Sciatic nerve (tissue), 2 donors: ENCODE data around the gene DYNLRB2. TPM values are rescaled to one million over a fixed set of nuclear protein-coding genes. Genes with fewer than 3 reads are reported as not detected.

Experiments
- ATAC-seq: fragments of 200-7000 bp; cut with Tn5 transposase; one replicate; pipeline ENCODE4 v1.9.1; 2020; ENCODE audit warnings: mild to moderate bottlenecking, moderate library complexity
- DNase-seq: peaks from one replicate; pipeline ENCODE4 v3.0.0-alpha.2; 2020; ENCODE audit warnings: low spot score
- intact Hi-C: fragments of 100-400 bp; cut with DNase I; formaldehyde crosslinking; loops from one replicate; pipeline ENCODE4 v1.14.2; 2022
- total RNA-seq: library from RNA; stranded (reverse); fragmentation: NEBNext Ultra II Directional; extraction: Animal tissue kit (Norgen Biotek cat#: 25700); gene quantifications from one replicate; pipeline ENCODE4 v1.2.1, GENCODE V29; 2021
- donor health status: DM: no; HTN: no; CAD: no.
- donor health status: DM: no; HTN: no; CAD: no.

Gene DYNLRB2
- total RNA-seq = 2.2 TPM

DNA sequence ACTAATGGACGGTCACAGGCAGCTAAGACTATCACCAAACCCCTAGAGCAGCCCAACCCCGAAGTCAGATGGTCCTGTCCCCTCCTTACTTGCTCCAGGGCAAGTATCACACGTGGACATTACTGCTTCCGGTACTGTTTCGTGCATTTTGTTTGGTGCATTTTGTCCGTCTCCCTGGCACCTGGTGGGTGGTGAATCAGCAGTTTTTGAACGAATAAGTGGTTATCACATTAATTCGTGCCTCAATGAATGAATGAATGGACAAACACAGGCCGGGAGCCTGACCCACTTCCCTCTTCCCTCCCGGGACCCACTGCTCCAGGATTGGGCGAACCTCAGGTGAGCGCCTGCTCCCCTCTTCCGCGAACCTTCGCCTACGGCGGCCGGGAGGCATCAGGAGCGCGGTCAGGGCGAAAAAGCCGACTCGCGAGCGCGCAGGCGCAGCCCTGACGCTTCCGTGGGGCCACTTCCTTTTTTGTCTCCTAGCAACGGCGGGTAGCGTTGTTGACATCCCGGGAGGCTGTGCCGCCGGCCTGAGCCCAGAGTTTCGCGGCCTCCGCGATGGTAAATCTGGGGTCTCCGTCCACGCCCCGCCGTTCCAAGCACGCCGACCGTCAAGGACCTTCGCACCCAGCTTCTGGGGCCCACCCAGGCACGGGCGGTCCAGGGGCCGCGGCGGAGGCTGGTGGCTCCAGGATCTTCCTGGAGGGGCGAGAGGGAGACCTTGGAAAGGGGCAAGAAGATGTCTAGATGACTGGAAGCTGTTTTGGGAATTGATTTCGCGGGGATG, at the start of gene DYNLRB2:
Gene DYNLRB2, plus strand, starts transcription at position 478 of the 790 bp plus-strand sequence. Its CDS starts 84 bp downstream, at position 562.
- intact Hi-C loops = no loop called here
- ATAC-seq = peak; percentile 100
- DNase-seq = peak; percentile 95

DNA sequence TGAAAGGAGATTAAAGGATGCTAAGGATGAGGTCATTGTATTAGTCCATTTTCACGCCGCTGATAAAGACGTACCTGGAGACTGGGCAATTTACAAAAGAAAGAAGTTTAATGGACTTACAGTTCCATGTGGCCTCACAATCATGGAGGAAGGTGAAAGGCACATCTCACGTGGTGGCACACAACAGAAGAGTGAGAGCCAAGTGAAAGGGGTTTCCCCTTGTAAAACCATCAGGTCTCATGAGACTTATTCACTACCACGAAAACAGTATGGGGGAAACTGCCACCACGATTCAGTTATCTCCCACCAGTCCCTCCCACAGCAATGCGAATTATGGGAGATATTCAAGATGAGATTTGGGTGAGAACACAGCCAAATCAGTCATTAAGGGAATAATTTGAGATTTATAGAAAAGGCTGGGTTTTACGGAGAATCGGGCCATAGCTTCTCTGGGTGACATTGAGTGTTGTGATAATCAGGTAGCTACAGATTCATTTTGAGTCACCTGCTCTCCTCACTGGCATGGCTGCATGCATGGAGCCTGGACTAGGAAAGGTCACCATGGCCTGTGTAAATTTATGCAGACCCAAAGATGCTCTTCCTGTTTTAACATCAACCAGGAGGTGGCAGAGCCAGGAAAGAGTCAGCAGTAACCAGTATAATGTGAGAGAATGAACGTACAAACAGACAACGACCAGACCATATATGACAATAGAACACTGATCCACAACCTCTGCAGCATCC, 40.5 kb upstream of the DYNLRB2 start:
- intact Hi-C loops = no loop called here
- no peak for DNase-seq
- no peak for ATAC-seq

DNA sequence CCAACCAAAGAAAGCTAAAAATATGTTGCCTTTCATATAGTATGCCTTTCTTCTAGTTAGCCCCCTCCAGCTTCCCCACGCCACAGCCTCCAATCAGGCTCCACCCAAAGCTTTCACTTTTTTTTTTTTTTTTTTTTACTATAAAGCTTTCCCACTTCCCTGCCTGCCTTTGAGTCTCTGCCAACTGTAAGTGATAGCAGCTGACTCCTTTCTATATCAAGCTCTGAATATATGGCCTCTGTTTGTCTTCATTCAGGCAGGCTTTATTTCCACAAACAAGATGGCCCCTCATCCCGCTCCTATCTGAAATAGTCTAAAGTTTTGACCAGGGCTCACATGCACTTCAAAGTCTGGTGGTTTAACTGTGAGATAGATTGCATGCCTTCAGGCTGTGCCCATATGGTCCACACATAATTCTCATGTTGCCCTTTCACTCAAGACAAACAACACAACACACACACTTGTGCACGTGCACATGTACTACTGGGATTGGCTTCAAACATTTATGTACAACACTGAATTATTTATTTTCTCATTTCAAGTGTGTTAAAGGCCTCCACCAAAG, 39.8 kb upstream of the DYNLRB2 start:
- intact Hi-C loops = no loop called here
- ATAC-seq (no peak), DNase-seq (no peak)

- intact Hi-C loops = no loop called here
- ATAC-seq (peak; percentile 15), DNase-seq (no peak)
These were observed 37.7 kb upstream of the DYNLRB2 start for GRCh38 chr16:80503107-80503506.

DNA sequence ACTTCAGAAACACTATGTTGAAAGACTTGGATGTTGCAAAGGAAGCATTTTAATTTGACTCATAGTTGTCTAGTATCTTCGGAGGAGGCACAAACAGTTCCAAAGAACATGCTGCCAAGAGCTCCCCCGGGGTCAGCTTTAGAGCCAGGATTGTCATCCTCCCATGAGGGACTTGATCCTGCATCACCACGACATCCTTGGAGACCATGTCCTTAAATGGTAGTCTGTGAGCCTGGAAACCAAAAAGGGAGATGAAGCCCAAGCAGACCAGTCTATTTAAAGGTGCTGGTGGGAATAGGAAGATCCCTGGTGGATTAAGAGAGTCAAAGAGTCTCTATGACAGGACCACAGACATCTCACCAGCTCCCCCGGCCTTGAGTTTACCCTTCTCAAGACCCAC, 33.3 kb upstream of the DYNLRB2 start:
- intact Hi-C loops = no loop called here
- ATAC-seq = peak; percentile 57
- DNase-seq = no peak

- intact Hi-C loops = no loop called here
- DNase-seq (no peak), ATAC-seq (no peak)
These were observed 30.9 kb upstream of the DYNLRB2 start for GRCh38 chr16:80509872-80510271.

GRCh38 chr16:80511824-80512592, 28.8 kb upstream of the DYNLRB2 start:
- no peak for DNase-seq
- intact Hi-C loops = no loop called here

DNA sequence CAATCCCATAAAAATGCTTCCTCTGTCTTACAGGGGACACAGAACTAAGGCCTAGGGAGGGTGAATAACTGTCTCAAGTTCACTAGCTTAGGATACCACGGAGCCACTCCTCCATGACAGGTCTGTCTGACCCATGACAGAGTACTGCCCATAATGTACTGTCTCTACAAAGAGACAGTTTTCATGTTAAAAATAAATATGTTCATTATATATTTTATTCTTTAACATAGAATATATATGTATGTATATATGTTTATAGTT, 28.3 kb upstream of the DYNLRB2 start:
- ATAC-seq (no peak), DNase-seq (no peak)
- intact Hi-C loops = no loop called here

More at GRCh38 chr16:80511824-80512592, 28.8 kb upstream of the DYNLRB2 start:
- no peak for ATAC-seq

DNA sequence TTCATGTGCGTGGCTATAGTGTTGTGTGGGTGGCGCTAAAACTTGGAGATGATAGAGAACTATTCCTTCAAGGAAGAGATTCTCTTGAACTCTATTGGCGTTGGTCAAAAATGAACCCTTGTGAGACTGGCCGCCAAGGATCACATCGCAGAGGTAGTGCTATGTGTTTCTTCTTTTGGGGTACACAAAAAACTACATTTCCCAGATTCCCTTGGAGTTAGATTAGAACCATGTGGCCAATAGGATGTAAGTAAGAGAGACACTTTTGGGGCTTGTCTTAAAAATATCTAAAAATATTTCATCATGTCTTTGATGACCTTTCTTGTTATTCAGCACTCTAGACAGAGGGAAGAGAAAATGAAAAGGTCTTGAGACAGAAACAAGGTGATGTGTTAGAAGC, 25.4 kb upstream of the DYNLRB2 start:
- DNase-seq = no peak
- intact Hi-C loops = no loop called here
- ATAC-seq = no peak

DNA sequence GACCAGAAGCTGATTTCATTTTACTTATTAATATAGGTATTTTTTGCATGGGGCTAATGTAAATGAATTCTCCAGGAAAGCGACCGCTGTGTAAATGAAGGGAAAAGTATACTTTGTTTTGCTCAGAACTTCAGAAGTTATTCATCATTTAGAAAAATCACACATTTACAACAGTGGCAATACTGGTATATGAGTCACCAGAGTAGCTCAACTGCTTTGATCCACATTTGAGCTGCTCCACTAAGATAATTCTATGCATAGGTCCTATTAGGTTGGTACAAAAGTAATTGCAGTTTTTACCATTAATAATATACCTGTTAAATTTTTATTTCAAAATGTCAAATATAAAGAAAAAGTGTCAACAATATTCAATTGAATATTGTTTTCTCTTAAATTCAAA, 22.9 kb upstream of the DYNLRB2 start:
- DNase-seq = no peak
- intact Hi-C loops = no loop called here
- ATAC-seq = no peak

- ATAC-seq = no peak
- intact Hi-C loops = no loop called here
- DNase-seq = no peak
These were observed 22.4 kb upstream of the DYNLRB2 start for GRCh38 chr16:80518436-80518835.

DNA sequence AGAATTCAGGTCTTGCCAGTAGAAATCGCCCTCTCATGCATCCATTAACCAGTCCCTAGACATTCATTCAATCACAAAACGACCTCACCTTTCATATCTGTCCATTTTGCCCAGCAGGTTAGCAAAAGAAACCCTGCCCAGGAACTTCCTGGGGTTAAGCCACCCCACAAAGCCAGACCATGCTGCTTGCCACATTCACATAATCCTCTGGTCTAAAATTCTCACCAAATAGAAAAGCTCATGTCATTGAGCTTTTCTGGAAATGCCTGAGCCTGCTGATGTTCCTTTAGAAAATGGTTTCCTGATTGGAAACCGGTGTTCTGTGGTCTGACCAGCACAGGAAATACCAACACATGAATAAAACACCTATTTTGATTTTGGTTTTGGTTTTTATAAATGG, 21.6 kb upstream of the DYNLRB2 start:
- ATAC-seq (no peak), DNase-seq (no peak)
- intact Hi-C loops = no loop called here

DNA sequence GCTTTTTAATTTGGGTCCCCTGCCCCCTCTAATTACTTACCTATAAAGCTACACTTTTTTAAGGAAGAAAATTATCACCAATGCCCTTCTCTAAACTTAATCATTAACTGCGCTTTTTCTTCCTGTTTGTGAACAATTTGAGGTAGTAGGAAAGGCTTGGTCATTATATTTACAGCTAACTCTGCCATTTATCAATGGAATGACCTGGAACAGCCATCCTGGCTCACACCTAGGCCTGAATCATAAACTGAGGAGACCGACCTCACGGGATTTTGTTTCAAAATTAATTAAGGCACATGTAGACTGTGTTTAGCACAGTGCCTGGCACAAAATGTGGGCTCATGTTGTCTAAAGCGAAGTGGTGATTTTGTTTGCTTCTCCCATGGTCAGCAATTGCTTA, 15.4 kb upstream of the DYNLRB2 start:
- ATAC-seq (no peak), DNase-seq (no peak)
- intact Hi-C loops = no loop called here

DNA sequence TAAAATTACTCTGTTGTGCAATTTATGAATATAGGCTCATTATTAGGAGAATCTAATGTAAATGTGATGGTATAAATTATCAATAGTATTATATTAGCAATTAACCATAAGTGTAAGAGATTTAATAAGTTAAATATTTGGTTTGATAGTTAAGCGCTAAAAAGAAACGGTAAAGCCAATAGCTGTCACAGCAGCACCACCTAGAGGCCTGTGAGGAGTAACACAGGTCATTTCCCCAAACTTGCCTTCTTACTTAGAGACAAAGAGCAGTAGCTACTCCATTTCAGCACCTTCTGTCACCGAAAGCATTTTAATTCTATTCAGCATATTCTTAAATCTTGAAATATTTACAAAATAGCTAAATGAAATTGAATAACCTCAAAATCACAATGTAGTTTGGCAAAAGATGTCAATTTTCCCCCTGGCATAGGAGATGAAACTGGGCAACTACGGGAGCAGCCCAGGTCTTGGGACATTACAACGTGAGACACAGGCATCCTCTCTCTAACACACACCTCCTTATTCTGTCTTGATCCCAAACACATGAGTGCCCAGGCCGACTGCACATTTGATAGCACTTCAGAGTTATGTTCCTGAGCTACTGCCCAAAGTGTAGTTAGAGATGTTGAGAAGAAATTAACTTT, 14.3 kb upstream of the DYNLRB2 start:
- ATAC-seq = peak; percentile 56
- peak; percentile 64 for DNase-seq
- intact Hi-C loops = no loop called here

- intact Hi-C loops = no loop called here
- no peak for ATAC-seq
- no peak for DNase-seq
These were observed 13.5 kb upstream of the DYNLRB2 start for GRCh38 chr16:80527297-80527696.

- ATAC-seq (no peak), DNase-seq (no peak)
- intact Hi-C loops = no loop called here
These were observed 10.3 kb upstream of the DYNLRB2 start for GRCh38 chr16:80530479-80530878.

- intact Hi-C loops = no loop called here
- DNase-seq (no peak), ATAC-seq (no peak)
These were observed 4.6 kb upstream of the DYNLRB2 start for GRCh38 chr16:80536238-80536637.

GRCh38 chr16:80541306-80541694, 507 bp downstream of the DYNLRB2 start:
- no peak for DNase-seq
- peak; percentile 31 for ATAC-seq
- intact Hi-C loops = no loop called here

DNA sequence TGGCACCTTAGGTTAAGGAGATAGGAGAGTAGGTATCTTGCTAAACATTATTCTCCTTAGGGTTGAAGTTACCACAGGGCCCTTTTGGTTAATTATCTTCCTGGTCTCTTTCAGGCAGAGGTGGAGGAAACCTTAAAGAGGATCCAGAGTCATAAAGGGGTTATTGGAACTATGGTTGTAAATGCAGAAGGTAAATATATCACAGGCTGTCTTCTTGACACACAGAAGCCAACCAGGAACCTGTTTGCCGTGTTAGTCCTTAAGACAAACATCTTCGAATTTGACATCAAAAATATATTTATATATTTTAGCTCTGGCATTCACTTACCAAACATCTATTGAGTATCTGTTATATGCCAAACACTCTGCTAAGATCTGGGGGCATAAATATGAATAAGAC, 2.4 kb downstream of the DYNLRB2 start:
- intact Hi-C loops = no loop called here
- DNase-seq = no peak

More for the DNA sequence above, 2.4 kb downstream of the DYNLRB2 start:
- ATAC-seq = no peak
